ENCODE data around the gene NOL4L. TPM values are rescaled to one million over a fixed set of nuclear protein-coding genes. Genes with fewer than 3 reads are reported as not detected.

Gene NOL4L
- total and polyA plus RNA-seq, 12 donors = 1.5 to 10.1 (median 5.1) TPM

DNA sequence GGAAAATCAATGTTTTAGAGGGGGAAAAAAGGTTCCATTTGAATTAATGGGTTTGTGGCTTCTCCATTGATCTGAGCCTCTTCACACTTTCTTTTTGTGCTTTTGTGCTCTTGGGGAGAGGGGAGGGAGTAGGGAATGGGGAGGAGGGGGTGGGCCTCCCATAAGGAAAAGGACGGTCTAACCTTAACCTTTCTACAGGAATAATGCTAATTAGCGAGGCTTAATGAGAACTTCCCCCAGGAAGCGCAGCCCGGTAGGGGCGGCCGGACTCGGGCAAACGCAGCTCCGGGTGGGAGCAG lies 103.0 kb downstream of the NOL4L start:
- Histone ChIP-seq H3K9me3 (no peaks in the 10 kb centered on the region), H3K36me3 (no peaks in the 10 kb centered on the region), H3K4me3 (peak overlapping the region; percentile 52 to 92 (median 76)), H3K27me3 (no peaks in the 10 kb centered on the region), H3K27ac (peak overlapping the region; percentile 63 to 90 (median 82)), H3K4me1 (peaks cover 7 to 68% (median 48%) of the 10 kb centered on the region in 9 donors)
- TF ChIP-seq, protein P1, sequence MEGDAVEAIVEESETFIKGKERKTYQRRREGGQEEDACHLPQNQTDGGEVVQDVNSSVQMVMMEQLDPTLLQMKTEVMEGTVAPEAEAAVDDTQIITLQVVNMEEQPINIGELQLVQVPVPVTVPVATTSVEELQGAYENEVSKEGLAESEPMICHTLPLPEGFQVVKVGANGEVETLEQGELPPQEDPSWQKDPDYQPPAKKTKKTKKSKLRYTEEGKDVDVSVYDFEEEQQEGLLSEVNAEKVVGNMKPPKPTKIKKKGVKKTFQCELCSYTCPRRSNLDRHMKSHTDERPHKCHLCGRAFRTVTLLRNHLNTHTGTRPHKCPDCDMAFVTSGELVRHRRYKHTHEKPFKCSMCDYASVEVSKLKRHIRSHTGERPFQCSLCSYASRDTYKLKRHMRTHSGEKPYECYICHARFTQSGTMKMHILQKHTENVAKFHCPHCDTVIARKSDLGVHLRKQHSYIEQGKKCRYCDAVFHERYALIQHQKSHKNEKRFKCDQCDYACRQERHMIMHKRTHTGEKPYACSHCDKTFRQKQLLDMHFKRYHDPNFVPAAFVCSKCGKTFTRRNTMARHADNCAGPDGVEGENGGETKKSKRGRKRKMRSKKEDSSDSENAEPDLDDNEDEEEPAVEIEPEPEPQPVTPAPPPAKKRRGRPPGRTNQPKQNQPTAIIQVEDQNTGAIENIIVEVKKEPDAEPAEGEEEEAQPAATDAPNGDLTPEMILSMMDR (IDR thresholded peaks at IDR 0.05) = no peak
- no peak for DNase-seq
- intact Hi-C loops (cut with DNase I) = loop anchor here in 8 of 10 donors (5.0 to 10.0 kb wide), 6 partner anchors 125 to 327 kb away; partner anchors contain the start of genes ASXL1 (in 5 of the 8), PLAGL2 (in 1 of the 8) and POFUT1 (in 1 of the 8)
- WGBS, 2 donors = 28 to 35% methylated on average over 9 of the region's 9 CpGs
- no peak for ATAC-seq

DNA sequence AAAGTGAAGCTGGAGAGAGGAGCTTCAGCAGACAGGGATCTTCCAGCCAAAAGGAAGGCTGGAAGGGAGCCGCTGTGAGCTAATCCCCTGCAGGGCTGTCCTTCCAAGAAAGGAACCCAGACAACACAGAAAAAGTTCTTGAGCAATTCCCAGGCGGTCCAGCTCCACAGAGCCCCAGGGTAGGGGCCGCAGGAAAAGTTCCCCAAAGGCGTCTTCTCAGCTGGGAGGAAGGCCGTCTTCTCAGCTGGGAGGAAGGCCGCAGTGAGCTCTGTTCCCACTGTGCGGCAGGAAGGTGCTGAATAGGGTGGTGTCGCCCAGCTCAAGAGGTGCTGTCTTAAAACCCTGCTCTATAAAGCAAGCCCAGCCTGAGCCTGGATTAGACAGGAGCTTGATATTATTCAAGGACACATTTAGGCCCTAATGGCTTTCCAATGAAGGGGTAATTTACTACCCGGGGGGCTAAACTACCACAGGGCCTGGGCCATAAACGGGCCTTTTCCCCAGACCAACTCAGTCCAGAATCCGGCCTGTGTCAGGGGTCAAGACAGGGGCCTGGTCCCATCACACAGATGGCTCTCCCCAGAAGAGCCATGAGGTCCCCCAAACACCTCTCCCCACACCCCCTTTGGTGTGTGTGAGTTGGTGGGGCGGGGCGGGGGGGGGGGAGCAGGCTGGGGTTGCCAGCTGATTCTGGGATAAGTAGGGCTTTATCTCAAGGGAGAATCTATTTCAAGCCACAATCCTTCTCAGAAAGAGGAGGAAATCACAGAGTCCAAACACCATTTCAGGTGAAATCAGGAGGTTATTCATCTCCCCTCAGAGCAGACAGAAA lies 103.6 kb downstream of the NOL4L start:
- Histone ChIP-seq H3K9me3 (no peaks in the 10 kb centered on the region), H3K4me1 (peaks cover 13 to 73% (median 54%) of the 10 kb centered on the region in 9 donors), H3K27ac (peak overlapping the region; percentile 63 to 90 (median 82)), H3K36me3 (no peaks in the 10 kb centered on the region), H3K27me3 (no peaks in the 10 kb centered on the region), H3K4me3 (peak overlapping the region in 9 of 10 donors; percentile 52 to 92 (median 77))
- 46 to 48% methylated on average over 13 of the region's 13 CpGs for WGBS, 2 donors
- DNase-seq = no peak
- peak in 5 of 8 donors; percentile 3 to 39 (median 30) for ATAC-seq
- TF ChIP-seq, protein P1 (IDR thresholded peaks at IDR 0.05) = no peak
- intact Hi-C loops (cut with DNase I) = loop anchor here in 8 of 10 donors (5.0 to 10.0 kb wide), 6 partner anchors 124 to 327 kb away; partner anchors contain the start of genes ASXL1 (in 5 of the 8), PLAGL2 (in 1 of the 8) and POFUT1 (in 1 of the 8)

DNA sequence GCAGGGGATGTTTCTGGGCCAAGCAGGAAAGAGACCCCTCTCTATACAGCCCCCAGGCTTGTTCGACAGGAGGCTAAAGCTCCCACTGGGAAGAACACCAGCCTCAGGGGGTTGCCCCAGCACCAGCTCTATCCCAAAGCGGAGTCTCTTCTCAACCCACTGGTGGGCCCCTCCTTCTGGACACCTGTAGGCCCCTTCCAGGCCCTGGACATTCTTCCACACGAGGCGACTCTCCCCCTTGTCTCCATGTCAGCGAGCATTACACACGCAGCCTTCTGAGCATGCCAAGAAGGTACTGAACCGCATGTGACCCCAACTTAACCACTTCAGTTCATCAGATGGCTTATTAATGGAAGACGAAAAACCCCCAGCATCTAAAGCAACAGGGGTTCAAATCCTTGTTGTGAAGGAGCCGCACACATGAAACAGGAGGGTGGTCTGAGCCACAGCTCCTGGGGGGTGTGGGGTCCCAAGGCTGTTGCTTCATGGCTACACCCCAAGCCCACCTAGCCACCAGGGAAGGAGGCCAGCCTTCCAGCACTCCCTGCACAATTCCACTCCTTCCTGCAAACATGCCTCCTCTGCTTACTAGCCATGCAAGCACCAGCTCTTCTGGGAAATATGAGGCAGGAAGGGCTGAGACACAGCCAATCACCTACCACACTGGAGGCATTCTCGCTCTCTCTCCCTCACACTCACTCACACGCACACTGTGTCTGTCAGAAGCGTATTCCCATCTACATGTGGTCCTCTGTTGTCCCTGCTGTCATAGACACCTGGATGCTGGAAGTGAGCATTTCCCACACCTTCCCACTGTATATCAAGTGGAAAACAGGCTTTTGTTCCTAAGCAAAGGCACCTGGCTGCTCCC lies 104.5 kb downstream of the NOL4L start:
- DNase-seq (no peak), ATAC-seq (no peak)
- no peaks in the 10 kb centered on the region for H3K9me3 ChIP-seq
- peak overlapping the region in 9 of 10 donors; percentile 63 to 90 (median 82) for H3K27ac ChIP-seq
- H3K27me3 ChIP-seq = no peaks in the 10 kb centered on the region
- H3K4me1 ChIP-seq = peaks cover 17 to 76% (median 63%) of the 10 kb centered on the region in 9 donors
- H3K4me3 ChIP-seq = peak overlapping the region in 4 of 10 donors; percentile 74 to 80 (median 76)
- TF ChIP-seq, protein P1 (IDR thresholded peaks at IDR 0.05) = no peak
- 75 to 81% methylated on average over 12 of the region's 12 CpGs for WGBS, 2 donors
- H3K36me3 ChIP-seq = no peaks in the 10 kb centered on the region
- intact Hi-C loops (cut with DNase I) = loop anchor here in 8 of 10 donors (5.0 to 10.0 kb wide), 6 partner anchors 123 to 326 kb away; partner anchors contain the start of genes ASXL1 (in 5 of the 8), PLAGL2 (in 1 of the 8) and POFUT1 (in 1 of the 8)
